C4-2B (cell line): ENCODE measurements around the gene ZFAND5.

ENCODE experiments used
- H3K27ac ChIP-seq: fragments of 450-650 bp; 2 replicates; pipeline ENCODE4 v1.5.1; 2017
- CTCF ChIP-seq: fragments of 450-650 bp; conservative IDR thresholded peaks from 2 replicates; pipeline ENCODE4 v1.5.1; 2017; ENCODE audit warnings: mild to moderate bottlenecking
- ZFX ChIP-seq: fragments of 450-650 bp; IDR thresholded peaks from 2 replicates; pipeline ENCODE4 v1.6.1; 2017

The ZFAND5 gene

GRCh38 chr9:72312386-72312987, 52.5 kb downstream of the ZFAND5 start:
- TF ChIP-seq ZFX = no peak
- no peak for TF ChIP-seq CTCF
- no peak overlapping the region for H3K27ac ChIP-seq

GRCh38 chr9:72309364-72310133, 55.5 kb downstream of the ZFAND5 start:
- no peak overlapping the region for H3K27ac ChIP-seq
- no peak for TF ChIP-seq ZFX
- TF ChIP-seq CTCF = no peak

GRCh38 chr9:72306761-72307160, 58.2 kb downstream of the ZFAND5 start:
- no peak overlapping the region for H3K27ac ChIP-seq
- TF ChIP-seq CTCF = no peak
- no peak for TF ChIP-seq ZFX

- TF ChIP-seq ZFX (no peak), CTCF (no peak)
- no peak overlapping the region for H3K27ac ChIP-seq
Observed at GRCh38 chr9:72305707-72306106, 59.3 kb downstream of the ZFAND5 start.

GRCh38 chr9:72305102-72305546, 59.9 kb downstream of the ZFAND5 start:
- no peak for TF ChIP-seq ZFX
- no peak for TF ChIP-seq CTCF
- H3K27ac ChIP-seq = no peak overlapping the region

- no peak overlapping the region for H3K27ac ChIP-seq
- no peak for TF ChIP-seq ZFX
Observed at GRCh38 chr9:72304538-72304937, 60.5 kb downstream of the ZFAND5 start.
